LoVo (cell line): ENCODE measurements around the gene DENND1A.

Experiments used
- DNase-seq: peaks from one replicate; pipeline ENCODE4 v3.0.0-alpha.2; 2016; ENCODE audit warnings: low spot score

The DENND1A gene

DNA sequence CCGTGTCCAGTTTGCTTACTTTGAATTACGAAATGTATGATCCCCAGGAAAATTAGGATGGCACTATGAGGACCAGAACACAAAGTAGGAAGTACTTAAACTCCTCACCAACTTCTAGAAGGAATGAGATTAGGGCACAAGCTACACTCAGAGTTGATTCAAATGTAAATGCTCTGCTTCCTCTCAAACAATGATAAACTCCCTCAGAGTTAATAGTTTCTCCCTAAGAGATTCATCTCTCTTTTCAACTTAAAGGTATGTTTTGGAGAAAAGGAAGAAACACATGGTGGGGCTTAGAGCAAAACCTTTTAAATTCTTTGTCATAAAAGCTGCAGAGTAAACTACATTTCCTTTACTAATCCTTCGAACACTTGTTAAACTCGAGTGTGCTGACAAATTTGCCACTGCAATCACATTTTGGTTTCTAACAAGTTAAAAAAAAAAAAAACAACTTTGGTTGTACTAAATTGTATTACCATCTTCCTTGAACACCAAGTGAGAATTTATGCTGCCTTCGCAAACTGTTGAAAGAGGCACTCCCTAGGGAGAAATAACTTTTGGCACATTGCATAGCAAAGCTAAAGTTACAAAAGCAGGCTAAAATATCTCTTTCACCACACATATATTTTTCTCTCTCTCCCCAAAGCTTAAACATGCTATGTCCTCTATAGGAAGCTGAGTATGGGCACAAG is 66.6 kb downstream of the DENND1A start:
- no peak for DNase-seq

DNA sequence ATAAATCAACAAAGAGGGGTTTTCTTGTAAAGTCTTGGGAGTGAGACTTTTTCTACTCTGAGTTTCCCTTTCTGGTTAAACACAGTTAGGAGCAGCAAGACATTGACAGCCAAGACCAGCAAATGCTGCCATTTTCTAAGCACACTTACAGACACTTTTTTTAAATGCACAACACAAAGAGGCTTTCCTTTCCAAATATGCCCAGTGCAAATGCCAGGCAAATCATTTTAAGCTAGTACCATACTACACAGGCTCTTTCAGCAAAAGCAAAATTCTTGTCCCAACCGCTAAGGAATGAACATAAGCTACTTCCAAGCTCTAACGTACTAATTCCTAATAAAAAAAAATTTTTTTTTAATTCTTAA is 68.2 kb downstream of the DENND1A start:
- DNase-seq = no peak

DNA sequence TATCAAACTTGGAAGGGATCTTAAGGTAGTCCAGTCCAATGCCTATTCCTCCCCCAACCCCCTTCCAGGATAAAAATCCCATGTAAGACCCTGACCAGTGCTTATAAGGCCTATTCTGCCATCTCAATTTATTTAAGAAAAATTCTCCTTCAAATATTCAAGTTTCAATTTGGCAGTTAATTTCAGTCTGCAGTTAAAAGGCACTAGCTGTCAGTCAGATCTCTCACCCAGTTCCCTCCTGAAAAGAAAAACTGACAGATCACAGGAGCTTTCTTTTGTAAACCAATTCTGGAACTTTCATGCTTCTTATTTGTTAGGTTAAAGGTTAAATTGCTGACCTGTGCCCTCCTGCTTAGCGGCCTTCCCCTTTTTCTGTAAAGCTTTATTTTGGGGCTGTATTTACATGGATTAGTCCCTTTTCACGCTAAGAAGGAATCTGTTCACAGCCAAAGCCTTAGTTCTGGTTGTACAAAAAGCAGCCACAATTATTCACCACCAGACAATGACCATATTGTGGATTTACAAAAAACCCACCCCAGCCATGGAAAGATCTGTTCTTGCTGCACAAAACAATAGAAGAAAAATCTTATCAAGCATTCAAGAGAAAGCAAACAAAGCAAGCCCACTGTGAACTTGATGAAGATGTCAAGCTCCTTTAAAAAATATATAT is 68.7 kb downstream of the DENND1A start:
- DNase-seq = no peak

DNA sequence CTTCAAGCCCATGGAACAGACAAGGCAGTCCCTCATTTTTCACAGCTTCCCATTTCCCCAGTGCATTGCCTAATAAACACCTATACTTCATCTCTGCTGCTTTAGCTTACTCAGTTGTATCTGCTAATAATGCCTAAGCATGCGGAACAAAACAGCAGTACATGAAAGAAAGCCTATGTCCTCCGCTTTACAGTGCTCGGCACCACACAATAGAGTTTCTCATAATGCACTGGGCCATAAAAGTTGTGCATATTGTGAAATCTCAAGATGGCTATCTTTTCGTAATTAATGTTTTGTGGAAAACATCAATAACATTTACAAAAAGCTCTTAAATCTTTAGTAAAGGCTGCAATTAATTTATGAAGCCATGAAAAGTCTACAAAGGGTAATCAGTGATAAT is 69.3 kb downstream of the DENND1A start:
- no peak for DNase-seq

DNA sequence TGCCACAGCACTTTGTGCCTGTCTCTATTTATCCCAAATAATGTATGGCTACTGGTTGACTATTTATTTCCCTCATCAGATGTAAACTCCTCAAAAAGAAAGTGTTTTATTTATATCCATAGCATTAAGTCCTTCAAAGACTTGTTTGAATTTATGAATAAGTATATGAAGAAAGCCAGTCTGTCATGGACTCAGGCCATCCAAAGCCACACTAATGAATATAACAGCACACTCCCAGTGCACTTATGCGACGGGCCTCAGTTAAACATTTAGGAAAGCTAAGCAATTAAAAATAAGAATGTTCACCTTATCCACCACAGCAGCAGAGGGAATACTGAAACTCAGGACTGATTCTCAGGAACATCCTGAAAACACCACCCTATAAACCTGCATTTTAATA is 77.5 kb downstream of the DENND1A start:
- no peak for DNase-seq

DNA sequence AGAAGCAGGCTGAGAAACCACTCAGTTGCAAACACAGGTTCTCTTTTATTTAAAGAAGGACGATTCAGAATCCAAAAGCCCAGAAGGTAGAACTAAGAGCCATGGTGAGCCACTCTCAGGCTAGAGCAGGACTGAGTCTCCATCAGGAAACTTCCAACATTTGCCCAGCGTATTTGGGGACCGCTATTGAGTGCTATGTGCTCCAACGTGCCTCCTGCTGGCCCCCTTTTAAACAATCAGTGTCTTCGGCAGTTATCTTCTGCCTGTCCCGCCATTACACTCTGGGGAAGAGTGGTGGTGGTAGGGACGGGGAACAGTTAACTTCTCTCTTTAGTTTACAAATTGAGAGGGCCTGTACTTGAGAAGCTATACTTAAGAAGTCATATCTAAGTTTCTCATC is 78.1 kb downstream of the DENND1A start:
- no peak for DNase-seq

DNA sequence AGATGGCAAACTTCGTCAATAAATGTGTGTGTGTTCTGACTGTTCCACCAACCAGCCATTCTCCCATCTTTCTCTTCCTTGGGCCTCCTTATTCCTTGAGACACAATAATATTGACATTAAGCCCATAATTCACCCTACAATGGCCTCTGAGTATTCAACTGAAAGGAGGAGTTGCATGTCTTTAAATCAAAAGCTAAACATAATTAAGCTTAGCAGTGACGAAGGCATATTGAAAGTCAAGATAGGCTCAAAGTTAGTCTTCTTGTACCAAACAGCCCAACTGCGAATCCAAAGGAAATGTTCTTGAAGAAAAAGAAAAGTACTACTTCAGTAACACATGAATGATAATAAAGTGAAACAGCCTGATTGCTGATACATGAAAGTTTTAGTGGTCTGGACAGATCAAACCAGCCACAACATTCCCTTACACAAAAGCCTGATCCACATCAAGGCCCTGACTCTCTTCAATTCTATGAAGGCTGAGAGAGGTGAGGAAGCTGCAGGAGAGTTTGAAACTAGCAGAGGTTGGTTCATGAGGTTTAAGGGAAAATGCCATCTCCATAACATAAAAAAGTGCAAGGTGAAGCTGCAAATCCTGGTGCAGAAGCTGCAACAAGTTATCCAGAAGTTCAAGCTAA is 81.4 kb downstream of the DENND1A start:
- DNase-seq = no peak

DNA sequence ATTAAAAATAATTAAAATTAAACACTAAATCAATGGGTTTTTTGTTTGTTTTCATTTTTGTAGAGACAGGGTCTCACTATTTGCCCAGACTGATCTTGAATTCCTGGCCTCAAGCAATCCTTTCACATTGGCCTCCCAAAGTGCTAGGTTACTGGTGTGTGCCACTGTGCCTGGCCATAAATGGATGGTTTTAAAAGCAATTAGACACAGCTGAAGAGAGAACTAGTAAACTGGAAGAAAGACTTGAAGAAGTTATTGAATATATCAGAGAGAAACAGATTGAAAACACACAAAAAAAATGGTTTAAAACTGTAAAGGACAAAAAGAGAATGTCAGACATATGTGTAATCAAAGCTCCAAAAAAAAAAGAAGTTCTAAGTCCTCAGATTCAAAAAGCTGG is 83.0 kb downstream of the DENND1A start:
- DNase-seq = no peak

DNA sequence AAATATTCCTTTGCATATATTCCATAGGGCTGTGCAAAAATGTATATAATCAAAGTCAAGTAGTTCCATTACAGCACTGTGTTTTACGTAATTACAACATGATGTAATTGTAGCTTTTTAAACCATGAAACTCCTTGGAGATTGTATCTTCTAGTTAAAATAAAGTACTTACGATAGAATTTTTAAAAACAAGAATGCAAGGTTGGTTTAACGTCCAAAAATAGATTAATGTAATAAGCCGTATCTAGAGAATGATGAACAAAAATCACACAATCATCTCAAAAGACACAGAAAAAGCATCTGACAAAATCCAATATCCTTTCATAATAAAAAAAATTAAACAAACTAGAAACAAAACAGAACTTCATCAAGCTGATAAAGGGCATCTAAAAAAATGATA is 86.2 kb downstream of the DENND1A start:
- no peak for DNase-seq

DNA sequence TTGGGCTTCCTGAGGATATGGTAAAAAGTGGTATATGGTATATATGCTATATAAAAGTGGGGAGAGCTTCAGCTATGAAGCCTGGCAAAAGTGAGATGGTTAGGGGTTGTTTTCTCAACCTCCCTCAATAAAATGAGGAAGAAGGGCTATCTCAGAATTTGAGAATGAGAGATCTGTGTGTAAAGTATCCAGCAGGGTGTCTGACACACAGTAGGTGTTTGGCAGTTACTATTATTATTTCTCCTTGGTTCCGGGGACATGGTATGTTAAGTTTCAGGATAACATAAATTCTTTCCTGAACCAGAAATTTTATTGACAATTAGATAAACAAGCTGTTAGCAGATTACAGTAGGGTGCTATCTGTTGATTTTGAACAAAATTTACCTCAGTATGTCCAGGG is 94.1 kb downstream of the DENND1A start:
- no peak for DNase-seq

DNA sequence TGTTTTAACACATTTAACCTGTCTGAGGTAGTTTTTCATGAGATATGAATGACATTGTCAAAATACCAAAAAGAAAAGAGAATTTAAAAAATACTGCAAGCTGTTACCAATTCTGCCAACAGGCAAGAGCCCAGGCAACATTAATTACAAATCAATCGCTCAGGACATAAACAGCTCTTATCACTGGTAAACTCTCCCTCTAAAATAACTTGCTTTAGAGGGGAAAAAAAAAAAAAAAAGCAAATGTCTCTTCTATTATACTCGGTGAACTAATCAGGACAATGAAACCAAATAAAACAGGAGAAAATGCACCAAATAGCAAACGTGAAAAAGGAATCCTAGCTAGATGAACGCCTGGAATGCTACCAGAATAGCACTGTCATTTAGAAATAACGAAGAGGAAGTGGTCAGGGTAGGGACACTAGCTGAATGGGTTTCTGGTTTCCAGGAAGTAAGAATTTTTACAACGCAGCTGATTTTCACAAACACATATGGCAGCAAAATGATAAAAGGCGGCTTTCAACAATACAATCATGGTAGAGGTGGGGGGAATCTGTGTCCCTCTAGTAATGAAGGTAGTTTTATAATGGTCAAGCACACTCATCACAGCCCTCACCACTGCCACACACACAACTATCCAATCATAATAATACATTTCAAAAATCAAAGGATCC is 94.9 kb downstream of the DENND1A start:
- no peak for DNase-seq

DNA sequence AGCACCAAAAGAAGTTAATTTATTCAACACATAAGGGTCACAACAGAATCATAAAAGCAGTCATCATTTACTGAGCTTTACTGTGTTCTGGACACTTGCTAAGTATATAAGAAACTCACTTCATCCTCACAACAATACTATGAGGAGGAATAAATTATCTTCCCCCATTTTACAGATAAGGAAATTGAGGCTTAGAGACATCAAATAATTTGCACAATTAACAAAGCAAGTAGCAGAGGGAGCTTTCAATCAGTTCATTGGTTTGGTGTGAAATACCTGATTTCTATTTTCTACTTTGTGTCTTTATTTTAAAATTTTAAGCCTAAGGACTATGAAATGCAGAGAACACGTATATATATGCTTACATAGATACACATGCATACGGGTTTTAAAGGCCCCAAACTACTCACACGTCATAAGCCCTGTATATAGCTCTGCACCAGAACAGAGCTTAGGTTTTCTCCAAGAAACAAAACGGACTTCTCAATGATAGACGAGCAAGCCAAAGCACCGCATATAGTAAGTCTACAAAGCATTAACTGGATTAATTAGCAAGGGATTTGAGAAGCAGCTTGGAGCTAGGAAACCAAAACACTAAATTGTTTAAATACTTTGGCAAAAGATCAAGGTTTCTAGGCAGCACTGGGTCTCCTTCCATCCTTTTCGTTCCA is 95.6 kb downstream of the DENND1A start:
- no peak for DNase-seq

DNA sequence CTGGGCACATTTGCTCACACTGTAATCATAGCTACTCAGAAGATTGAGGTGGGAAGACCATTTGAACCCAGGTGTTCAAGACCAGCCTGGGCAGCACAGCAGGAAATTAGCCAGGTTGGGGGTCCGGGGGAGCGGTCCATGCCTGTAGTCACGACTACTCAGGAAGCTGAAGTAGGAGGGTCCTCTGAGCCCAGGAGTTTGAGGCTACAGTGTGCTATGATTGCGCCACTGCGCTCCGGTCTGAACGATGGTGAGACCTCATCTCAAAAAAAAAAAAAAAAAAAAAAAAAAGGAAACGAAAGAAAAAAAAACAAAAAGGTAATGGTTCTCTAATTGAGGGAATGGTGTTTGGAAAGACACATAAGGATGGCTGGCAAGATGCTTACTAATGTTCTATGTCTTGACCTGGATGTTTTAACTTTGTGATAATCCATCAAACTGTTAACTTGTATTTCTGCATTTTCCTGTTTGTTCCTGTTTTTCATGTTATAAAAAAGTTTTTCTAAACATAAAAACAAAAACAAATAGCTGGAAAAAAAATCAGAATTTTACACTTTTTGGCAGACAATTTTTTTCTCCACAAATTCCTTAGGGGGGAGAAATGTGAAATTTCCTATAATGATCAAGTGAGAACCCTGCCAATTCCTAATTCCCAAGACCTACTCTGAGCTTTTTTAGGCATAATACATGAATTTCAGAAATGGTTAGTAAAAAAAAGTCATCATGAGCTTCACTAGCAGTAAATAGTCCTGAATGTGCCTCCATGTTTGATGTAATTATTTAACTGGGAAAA is 96.9 kb downstream of the DENND1A start:
- DNase-seq = no peak

DNA sequence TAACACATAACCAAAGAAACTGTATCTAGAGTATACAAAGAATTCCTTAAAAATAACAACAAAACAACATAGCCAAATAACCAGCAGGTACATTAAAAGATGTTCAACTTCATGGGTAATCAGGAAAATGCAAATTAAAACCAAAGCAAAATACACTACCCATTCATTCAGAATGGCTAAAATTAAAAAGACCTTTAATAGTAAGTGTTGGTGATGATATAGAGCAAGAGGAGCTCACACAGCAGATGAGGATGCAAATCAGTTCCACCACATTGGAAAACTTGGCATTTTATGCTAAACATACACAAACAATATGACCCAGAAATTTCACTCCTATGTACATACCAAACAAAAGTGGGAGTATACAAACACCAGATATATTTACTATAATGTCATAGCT is 97.8 kb downstream of the DENND1A start:
- no peak for DNase-seq

DNA sequence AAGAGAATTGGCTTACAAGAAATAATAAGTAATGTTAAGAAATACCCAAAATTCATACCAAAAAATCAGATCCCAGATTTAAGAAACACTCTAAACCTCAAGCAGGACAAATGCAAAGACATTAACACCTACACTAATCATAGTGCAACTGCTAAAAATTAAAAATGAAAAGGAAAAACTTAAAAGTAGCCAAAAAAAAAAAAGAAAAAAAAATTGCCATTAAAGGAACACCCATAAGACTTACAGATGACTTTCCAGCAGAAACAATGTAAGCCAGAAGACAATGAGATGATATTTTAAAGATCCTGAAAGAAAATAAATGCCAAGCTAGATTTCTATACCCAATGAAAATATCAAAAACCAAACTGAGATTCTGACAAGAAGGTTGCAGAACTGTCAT is 101.5 kb downstream of the DENND1A start:
- no peak for DNase-seq

DNA sequence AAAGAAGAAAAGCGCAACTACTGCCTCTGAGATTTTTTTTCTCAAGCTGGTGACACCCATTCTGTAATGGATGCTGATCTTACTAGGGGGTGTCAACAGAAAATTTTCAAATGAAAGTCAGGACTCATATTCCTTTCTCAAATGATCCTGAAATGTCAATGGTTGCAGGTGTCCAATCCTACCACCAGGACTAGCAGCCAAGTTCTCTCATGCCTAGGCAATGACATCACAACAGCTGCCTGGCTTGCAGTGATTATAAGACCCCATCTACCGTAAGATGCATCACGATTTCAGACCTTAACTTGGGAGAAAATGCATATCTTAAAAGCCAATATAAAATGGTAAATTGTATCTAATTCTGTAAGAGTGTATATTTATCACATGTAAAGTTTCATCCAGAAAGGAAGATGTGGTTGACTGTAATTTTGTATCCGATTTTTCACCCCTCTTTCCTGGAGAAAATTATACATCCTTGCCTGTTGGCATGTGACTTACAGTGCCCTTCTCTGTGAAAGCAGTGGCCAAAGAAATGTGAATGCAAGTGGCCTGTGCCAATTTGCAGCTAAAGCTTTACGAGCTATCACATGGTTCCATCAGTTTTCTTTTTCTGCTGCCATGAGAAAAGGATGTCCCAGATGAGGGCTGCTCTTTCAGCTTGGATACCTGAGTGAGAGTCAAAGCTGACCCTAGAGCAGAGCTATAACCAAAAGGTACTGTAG is 104.4 kb downstream of the DENND1A start:
- no peak for DNase-seq

DNA sequence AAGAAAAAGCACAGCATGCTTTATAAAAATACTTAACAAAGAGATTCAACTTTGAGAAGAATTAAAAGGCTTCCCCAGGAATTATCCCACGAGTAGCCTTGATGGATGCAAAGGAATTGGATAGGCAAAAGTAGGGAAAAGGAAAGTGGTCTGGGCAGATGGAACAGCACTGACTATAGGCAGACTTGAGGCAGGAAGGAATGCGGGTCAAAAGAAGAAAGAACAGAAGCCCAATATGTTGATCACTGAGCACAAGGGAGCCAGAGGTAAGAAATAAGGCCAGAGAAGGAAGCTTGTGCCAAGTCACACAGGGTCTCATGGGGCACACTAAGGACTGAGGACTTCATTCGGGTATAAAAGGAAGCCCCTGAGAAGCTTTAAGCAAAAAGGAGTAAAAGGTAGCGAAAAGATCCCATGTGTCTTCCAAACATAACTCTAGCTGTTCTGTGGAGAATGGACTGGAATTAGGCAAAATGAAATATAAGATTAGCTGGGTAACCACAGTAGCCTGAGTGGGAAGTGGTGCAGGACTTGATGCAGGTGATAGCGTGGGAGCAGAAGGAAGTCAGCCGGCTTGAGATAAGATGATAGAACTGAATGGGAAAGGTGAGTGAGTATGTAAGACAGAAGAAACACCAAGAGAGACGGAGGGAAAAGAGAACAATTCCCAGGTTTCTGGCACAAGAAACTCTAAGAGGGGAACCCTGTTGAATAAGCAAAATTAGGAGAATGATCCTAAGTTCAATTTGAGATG is 106.6 kb downstream of the DENND1A start:
- no peak for DNase-seq

DNA sequence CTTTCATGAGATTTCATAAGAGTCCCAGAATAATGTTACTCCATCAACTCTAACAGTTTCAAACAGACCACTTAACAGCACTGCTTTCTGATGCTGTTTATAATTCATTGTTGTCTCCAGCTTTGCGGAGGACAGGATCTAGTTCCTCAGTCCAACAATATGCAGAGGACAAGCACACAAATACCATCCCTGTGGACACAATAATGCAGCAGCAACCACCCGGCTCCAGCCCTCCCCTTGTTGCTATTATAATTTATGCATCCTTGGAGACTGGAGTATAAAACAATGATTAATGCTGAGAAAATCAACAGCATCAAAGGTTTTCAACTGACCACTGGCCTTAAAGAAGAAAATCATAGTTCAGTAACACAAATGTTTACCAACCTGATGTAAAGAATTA is 108.3 kb downstream of the DENND1A start:
- no peak for DNase-seq

DNA sequence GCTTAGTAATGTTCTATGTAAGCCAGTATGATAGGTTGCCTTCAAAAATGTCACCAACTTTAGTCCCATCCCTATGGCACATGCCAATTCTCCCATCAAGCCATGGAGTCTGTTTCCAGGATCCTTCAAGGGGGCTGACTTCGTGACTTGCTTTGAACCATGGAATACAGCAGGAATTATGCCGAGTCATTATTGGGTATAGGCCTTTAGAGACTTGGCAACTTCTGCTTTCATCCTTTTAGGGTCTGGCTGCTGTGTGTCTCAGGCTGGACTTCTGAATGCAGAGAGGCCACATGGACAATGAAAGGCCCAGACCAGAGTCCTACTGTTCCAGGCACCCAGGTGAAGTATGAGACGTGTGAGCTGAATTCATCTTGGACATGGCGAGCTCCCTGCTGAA is 109.8 kb downstream of the DENND1A start:
- no peak for DNase-seq

DNA sequence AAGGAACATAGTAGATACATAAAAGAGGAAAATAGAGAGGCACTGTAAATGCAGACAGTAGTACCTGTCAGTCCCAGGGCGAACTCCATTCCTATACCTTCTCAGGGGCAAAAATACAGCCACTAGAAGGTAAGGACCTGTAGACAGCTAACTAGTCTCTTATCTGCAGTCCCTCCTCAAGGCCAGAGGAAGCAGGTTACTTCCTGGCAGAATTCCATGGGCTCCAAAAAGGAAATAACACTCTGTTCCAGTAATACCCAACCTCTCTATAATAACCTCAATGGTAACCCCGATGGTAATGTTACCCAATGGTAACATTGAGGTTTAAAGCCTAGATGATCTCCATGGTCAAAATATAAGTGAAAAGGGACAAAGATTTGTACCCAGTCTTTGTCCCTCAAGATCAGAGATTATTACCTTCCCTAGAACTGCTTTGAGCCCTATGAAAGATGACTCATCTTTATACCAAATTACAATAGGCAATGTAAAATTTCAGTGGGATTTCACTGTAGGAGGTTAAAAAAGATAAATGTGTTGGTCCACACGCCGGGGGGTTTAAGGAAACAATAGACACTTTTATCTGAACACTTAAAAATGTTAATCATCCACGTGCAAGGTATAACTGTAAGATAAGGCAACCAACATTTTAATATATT is 113.0 kb downstream of the DENND1A start:
- DNase-seq = no peak
